Measurements from ENCODE around the gene RAB24.
"Not testable (repeated sequence)": the region's sequence is repeated elsewhere in the genome, so short reads cannot be mapped to it uniquely, and the experiment has no call there.

Gene RAB24

DNA sequence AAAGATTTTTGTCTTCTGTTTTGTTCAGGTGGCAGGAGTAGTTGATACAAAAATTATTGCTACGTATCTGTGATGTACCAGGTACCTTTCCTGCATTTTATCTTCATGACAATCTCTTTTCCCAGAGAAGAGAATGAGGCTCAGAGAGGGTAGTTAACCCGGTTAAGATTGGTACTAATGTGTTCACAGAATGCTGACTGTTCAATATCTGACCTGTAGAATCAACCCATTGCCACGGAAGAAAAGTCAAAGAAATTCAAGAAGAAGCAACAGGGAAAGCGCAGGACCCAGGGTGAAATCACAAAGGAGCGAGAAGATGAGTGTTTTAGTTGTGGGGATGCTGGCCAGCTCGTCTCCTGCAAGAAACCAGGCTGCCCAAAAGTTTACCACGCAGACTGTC, 11.8 kb downstream of the RAB24 start:
- no peak for DNase-seq

DNA sequence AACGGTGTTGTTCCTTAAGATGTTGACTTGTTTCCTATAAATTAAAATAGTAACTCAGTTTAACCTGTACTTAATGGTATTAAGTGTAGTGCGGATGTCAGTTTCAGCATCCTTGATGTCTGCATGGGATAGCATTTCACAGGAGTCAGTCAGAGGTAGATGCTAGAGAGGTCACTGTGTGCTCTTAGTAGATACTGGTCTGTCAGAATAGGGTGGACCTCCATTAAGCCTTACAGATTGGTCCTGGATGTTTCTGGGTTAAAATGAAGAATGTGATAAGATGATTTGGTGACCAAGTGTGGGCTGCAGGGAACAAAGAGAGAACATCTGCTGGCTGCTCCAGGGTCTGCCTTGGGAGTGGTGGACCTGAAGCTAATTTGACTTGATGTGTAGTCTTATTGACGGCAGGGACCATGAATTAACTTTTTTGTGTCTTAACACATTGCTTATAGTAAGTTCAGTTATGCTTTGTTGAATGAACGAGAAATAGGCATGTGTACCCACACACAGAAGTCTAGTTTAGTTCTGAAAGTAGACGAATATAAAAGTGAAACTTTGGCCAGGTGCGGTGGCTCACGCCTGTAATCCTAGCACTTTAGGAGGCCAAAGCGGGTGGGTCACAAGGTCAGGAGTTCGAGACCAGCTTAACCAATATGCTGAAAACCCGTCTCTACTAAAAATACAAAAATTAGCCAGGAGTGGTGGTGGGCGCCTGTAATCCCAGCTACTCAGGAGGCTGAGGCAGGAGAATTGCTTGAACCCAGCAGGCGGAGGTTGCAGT, 12.5 kb downstream of the RAB24 start:
- DNase-seq = no peak

DNA sequence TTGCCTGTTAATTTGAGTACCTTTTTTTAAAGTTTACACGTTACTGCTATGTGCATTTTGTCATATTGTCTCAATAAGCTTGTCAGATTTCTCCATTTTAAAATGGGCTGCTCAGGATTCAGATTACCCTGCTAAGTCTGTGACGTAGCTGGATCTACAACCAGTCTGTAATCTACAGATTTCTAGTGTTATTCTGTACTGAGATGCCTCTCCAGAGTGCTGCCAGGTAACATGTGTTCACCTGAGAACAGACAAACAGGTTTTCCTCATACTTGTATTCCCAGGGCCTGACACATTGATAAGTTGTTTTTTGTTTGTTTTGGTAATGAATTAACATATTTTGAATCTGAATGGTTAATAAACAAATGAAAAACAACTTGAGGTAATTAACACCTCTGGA, 15.3 kb downstream of the RAB24 start:
- no peak for DNase-seq

DNA sequence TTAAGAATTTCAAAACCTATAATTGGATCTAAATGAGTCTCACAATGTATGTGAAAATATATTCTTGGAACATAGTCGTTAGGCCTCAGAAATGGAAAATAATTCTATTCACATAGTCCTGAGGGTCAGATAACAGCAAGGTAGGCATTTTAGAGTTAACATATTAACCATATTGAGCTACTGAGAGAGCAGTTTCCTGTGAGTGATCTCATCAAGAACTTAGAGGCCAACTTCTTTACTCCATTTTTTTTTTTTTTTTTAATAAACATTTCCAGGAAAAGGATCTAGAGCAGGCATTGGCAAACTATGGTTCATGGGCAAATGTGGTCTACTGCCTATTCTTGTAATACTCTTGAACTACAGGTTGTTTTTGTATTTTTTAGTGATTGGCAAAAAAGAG, 26.6 kb downstream of the RAB24 start:
- no peak for DNase-seq

DNA sequence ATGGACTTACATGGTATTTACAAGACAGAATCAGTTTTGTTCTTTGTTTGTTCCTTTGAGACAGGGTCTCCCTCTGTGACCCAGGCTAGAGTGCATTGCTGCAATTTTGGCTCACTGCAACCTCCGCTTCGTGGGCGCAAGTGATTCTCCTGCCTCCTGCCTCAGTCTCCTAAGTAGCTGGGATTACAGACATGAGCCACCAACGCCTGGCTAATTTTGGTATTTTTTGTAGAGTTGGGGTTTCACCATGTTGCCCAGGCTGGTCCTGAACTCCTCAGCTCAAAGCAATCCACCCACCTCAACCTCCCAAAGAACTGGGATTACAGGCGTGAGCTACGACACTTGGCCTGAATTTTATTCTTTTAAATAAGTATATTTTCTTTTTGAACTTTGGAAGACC, 27.6 kb downstream of the RAB24 start:
- DNase-seq = no peak

DNA sequence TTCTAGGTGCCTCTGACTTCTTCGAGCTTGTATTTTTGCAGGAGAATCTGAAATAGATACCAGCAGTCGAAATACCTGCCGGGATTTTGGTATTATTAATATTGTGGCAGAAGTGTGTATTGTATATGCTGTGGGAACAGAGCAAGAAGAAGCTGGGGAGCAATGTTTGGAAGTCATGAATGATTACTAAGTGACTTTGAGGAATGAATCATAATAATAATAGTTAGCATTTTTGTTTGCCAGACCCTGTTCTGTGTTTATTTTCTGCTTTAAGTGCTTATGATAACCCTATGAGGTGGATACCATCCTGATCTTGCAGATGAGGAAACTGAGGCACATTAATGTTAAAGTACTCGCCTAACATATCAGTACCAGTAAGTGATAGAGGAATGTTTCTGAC, 32.4 kb downstream of the RAB24 start:
- DNase-seq = no peak

DNA sequence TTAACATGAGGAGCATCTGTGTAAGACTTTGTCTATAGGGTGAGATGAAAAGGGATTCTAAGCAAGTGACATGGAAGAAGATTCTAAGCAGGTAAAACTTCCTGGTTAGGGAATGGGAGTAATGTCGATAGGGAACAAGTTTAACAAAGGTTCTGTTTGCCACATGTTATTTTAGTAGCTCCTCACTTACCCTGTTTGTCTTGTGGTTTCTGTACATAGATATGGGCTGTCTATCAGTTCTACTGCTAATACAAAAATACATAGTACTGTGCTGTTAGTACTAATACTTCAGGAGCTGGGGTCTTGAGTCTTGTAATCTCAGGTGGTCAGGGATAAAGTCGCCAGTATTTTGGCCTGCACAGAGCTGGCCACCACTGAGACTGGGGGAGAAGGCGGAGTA, 32.9 kb downstream of the RAB24 start:
- no peak for DNase-seq

DNA sequence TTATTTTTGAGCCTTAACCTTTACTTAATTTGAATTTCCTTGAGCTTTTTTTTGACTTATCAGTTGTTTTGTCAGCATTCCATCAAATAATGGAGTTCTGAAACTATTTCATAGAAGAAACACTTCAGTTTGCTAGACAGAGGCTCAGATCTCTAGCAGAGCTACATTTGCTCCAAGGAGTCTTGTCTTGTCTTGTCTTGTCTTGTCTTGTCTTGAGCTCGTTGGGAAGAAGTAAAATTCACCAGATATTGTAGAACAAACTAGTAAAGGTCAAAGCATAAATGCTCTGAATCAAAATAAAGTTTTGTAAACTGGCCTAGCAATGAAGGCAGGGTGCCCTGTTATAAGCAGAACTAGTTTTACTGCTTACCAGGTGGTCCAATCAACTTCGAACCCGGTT, 33.5 kb downstream of the RAB24 start:
- no peak for DNase-seq

DNA sequence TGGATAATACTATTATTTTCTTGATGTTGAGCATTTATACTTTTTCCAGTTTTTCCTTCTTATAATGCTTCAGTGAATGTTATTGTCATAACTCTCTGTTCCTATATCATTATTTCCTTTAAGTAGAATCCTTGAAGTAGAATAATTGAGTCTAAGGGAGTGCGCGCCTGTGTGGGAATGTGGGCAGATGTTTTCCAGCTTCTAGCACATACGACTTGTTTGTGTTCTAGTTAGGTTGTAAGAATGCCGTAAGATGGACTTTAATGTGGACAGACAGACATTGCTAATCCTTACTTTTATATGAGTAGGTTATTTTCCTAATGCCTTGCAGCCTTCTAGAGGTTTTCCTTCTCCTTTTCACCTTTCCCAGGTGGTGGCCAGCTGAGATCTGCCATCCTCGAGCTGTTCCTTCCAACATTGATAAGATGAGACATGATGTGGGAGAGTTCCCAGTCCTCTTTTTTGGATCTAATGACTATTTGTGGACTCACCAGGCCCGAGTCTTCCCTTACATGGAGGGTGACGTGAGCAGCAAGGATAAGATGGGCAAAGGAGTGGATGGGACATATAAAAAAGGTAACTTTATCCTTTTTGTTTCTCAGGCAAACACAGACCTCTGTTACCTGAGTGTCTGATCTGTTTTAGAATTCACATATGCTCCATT, 34.2 kb downstream of the RAB24 start:
- no peak for DNase-seq

DNA sequence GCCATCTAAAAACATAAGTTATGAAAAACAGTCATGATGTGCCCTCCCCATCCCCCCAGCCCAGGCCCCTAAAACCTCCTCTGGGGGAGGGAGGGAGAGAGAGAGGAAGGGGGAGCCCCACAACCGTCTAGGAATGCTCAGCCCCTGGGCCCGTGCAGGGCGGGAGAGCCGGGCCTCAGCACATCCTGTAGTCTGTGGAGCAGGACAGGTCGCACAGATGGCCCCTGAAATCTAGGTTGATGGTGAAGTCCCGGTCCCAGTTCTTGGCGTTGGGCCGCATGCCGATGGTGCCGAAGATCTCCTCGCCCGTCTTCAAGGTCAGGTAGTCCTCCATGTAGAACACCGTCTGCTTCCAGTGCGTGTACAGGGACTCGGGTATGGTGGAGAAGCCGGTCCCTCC, 38.1 kb downstream of the RAB24 start:
- DNase-seq = no peak

DNA sequence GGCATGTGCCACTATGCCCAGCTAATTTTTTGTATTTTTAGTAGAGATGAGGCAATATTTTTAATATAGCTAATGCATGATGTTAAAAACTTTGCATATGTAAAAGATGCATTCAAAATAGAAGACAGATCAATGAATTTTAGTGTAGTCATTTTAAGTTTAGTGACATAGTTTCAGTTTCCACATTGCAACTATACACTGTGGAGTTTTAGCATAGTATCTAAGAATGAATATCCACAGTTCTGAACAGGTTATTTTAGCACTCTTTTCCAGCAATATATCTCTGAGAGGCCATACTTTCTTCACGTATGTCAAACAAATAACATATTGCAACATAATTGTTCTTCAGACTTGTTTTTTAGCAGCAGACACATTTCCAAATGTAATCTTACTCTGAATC, 39.3 kb downstream of the RAB24 start:
- DNase-seq = no peak

DNA sequence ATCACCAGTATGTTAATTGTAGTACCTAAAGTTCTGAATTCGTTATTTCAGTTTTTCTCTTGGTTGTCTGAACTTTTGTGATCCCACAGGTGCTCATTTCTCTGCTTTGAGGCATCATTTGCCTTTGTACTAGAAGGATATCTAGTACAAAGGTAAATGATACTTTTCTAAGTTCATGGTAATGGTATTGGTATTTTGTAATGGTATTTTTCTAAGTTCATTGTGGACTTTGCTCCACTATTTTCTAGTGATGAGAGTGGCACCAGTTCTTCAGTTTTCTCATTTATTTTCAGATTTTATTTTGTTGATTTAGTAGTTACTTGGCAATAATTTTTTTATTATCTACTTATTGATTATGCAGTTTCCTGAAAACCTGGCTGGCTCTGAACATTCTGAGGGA, 42.0 kb downstream of the RAB24 start:
- no peak for DNase-seq

DNA sequence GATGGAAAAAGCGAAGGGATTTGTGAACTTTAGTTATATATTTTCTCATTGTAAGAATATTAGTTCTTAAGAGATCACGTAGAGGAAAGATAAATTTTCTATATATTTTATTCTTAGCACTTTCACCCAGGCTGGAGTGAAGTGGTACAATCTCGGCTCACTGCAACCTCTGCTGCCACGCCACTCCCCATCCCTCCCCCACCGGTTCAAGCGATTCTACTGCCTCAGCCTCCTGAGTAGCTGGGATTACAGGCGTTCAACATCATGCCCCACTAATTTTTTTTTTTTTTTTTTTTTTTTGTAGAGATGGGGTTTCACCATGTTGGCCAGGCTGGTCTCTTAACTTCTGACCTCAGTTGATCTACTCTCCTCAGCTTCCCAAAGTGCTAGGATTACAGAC, 42.6 kb downstream of the RAB24 start:
- DNase-seq = no peak

DNA sequence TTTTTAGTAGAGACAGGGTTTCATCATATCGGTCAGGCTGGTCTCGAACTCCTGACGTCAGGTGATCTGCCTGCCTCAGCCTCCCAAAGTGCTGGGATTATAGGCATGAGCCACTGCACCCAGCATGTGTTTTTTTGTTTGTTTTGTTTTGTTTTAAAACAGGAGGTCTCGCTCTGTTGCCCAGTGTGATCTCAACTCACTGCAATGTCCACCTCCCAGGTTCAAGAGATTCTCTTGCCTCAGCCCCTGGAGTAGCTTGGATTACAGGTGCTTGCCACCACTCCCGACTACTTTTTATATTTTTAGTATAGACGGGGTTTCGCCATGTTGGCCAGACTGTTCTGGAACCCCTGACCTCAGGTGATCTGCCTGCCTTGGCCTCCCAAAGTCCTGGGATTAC, 44.8 kb downstream of the RAB24 start:
- not testable (repeated sequence) for DNase-seq

DNA sequence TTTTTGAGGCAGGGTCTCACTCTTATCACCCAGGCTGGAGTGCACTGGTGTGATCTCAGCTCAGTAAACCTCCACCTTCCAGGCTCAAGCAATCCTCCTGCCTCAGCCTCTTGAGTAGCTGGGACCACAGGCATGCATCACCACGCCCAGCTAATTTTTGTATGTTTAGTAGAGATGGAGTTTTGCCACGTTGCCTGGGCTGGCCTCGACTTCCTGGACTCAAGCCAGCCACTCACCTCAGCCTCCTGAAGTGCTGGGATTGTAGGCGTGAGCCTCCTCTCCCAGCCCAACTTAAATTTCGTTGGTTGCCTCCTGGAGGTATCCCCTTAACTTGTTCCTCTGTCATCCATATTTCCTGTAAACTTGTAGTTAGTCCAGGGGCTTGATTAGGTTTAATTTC, 47.2 kb downstream of the RAB24 start:
- DNase-seq = no peak

DNA sequence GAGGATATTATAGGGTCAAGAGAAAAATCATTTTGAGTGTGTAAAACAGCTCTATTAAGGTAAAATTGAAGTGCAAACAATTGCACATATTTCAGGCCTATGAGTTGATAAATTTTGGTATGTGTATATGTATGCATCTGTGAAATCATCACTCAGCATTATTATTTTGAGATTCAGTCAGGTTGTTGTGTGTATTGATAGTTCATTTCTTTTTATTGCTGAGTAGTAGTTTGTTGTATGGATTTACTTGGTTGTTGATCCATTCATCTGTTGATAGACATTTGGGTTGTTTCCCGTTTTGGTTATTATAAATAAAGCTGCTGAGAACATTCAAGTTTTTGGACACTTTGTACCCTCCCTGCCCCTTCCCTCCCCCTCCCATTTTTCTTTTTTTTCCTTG, 50.3 kb downstream of the RAB24 start:
- no peak for DNase-seq

Data from activated CD4-positive, alpha-beta T cell treated with anti-CD3 and anti-CD28 coated beads for 4 hours (primary cell).